Tibial nerve (tissue), 4 donors: Measurements from ENCODE around the gene HLF. TPM values are rescaled to one million over a fixed set of nuclear protein-coding genes. Genes with fewer than 3 reads are reported as not detected.

Experiments
- DNase-seq, 2 donors: peaks; one replicate each; pipeline ENCODE4 v3.0.0-alpha.2; 2019; ENCODE audit warnings: low spot score in 2 of 2
- H3K27ac ChIP-seq, 4 donors: fragments of 200-600 bp; sonication (generic) in 3 of 4; one replicate each; pipeline ENCODE4 v1.5.1; 2017 to 2019; ENCODE audit warnings: mild to moderate bottlenecking in 1 of 4
- H3K27me3 ChIP-seq, 2 donors: fragments of 200-600 bp; sonication (generic) in 1 of 2; one replicate each; pipeline versions ENCODE4 v1.5.1 to v1.6.0; 2017 to 2019
- H3K36me3 ChIP-seq, 3 donors: fragments of 200-600 bp; sonication (generic); one replicate each; pipeline ENCODE4 v1.5.1; 2018 to 2019
- H3K4me1 ChIP-seq, 4 donors: fragments of 200-600 bp; sonication (generic) in 3 of 4; one replicate each; pipeline ENCODE4 v1.5.1; 2017 to 2019
- H3K4me3 ChIP-seq, 4 donors: fragments of 200-600 bp; sonication (generic) in 3 of 4; one replicate each; pipeline ENCODE4 v1.5.1; 2017 to 2019; ENCODE audit warnings: mild to moderate bottlenecking in 1 of 4, moderate library complexity in 1 of 4
- H3K9me3 ChIP-seq, 4 donors: fragments of 200-600 bp; sonication (generic) in 3 of 4; one replicate each; pipeline ENCODE4 v1.5.1; 2017 to 2019
- EP300 ChIP-seq, 2 donors: sonication (generic); formaldehyde crosslinking; IDR thresholded peaks; one replicate each; pipeline ENCODE4 v1.6.1; 2017; ENCODE audit warnings: antibody characterized with exemption in 2 of 2, mild to moderate bottlenecking in 1 of 2
- POLR2A ChIP-seq, 2 donors: fragments of 450-650 bp; IDR thresholded peaks; one replicate each; pipeline ENCODE4 v1.6.1; 2017; ENCODE audit warnings: antibody characterized with exemption in 2 of 2, mild to moderate bottlenecking in 2 of 2, moderate library complexity in 2 of 2
- WGBS, 2 donors: methylation state at CpG; one replicate each; pipeline ENCODE4 v1.1.5; 2018; 5-methylcytosine and 5-hydroxymethylcytosine counted together
- total RNA-seq, 4 donors: library from RNA; depleted of rRNA; stranded (reverse); fragments of >200 nt; gene quantifications; one replicate each; pipeline ENCODE4 v1.1.0, GENCODE V29; 2016
- TF ChIP-seq, protein P1 (sequence below), 5 experiments: fragments of 200-600 bp in 3 of 5; fragments of 450-650 bp in 2 of 5; sonication (generic) in 3 of 5; IDR thresholded peaks; one replicate each; pipeline ENCODE4 v1.5.1; 2016 to 2019; ENCODE audit warnings: antibody characterized with exemption in 5 of 5, mild to moderate bottlenecking in 3 of 5, moderate library complexity in 2 of 5

Gene HLF
- total RNA-seq, 4 donors from 2014 or later, result 19.5 to 42.5 (median 36.0) TPM

DNA sequence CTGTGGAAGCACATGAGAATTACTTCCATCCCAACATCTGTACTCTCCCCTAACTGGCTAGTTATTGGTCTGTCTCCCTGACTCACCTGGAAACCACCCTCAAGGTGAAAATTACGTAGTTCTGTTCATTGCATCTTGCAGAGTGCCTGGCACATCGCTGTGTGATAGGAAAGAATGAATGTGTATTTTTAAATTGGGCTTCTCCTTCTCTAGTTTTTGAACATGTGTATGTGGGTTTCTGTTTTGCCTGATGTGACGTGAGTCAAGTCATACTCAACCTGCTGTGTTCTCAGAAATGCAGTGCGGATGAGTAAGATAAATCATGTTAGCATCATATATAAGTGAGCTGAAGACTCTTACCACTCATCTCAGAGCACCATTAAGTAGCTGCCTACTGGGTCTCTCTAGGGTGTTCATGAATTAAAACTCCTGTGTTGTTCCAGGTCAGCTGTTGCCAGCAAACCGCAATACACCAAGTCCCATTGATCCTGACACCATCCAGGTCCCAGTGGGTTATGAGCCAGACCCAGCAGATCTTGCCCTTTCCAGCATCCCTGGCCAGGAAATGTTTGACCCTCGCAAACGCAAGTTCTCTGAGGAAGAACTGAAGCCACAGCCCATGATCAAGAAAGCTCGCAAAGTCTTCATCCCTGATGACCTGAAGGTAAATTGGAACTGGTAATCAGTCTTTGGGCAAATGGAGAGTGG is 50.2 kb downstream of the HLF start:
- Histone ChIP-seq H3K27ac (no peak overlapping the region), H3K4me1 (peaks cover 0 to 17% (median 0%) of the 10 kb centered on the region in 4 donors), H3K9me3 (no peaks in the 10 kb centered on the region), H3K36me3 (peaks cover 0 to 40% (median 0%) of the 10 kb centered on the region in 3 donors), H3K27me3 (no peaks in the 10 kb centered on the region), H3K4me3 (no peak overlapping the region)
- WGBS, 2 donors, result 95 to 96% methylated on average over 8 of the region's 8 CpGs
- TF ChIP-seq, protein P1, sequence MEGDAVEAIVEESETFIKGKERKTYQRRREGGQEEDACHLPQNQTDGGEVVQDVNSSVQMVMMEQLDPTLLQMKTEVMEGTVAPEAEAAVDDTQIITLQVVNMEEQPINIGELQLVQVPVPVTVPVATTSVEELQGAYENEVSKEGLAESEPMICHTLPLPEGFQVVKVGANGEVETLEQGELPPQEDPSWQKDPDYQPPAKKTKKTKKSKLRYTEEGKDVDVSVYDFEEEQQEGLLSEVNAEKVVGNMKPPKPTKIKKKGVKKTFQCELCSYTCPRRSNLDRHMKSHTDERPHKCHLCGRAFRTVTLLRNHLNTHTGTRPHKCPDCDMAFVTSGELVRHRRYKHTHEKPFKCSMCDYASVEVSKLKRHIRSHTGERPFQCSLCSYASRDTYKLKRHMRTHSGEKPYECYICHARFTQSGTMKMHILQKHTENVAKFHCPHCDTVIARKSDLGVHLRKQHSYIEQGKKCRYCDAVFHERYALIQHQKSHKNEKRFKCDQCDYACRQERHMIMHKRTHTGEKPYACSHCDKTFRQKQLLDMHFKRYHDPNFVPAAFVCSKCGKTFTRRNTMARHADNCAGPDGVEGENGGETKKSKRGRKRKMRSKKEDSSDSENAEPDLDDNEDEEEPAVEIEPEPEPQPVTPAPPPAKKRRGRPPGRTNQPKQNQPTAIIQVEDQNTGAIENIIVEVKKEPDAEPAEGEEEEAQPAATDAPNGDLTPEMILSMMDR (IDR thresholded peaks at IDR 0.05), result no peak
- no peak for TF ChIP-seq EP300 (IDR thresholded peaks at IDR 0.05)
- no peak for TF ChIP-seq POLR2A (IDR thresholded peaks at IDR 0.05)
- DNase-seq, result no peak

GRCh38 chr17:55316499-55316898 is 51.7 kb downstream of the HLF start:
- Histone ChIP-seq H3K27ac (no peak overlapping the region), H3K36me3 (peaks cover 0 to 51% (median 0%) of the 10 kb centered on the region in 3 donors), H3K27me3 (no peaks in the 10 kb centered on the region), H3K4me3 (no peak overlapping the region), H3K4me1 (peaks cover 0 to 17% (median 0%) of the 10 kb centered on the region in 4 donors), H3K9me3 (no peaks in the 10 kb centered on the region)
- no peak for DNase-seq
- 90 to 91% methylated on average over 2 of the region's 2 CpGs for WGBS, 2 donors
- TF ChIP-seq EP300 (IDR thresholded peaks at IDR 0.05) (no peak), POLR2A (IDR thresholded peaks at IDR 0.05) (no peak)
- TF ChIP-seq, protein P1 (IDR thresholded peaks at IDR 0.05), result no peak

GRCh38 chr17:55317284-55317683 is 52.5 kb downstream of the HLF start:
- Histone ChIP-seq H3K9me3 (no peaks in the 10 kb centered on the region), H3K27ac (no peak overlapping the region), H3K4me3 (no peak overlapping the region), H3K27me3 (no peaks in the 10 kb centered on the region), H3K36me3 (peaks cover 0 to 51% (median 0%) of the 10 kb centered on the region in 3 donors), H3K4me1 (peaks cover 0 to 17% (median 0%) of the 10 kb centered on the region in 4 donors)
- no peak for DNase-seq
- WGBS, 2 donors, result 91% methylated on average over 3 of the region's 3 CpGs
- TF ChIP-seq EP300 (IDR thresholded peaks at IDR 0.05), result no peak
- TF ChIP-seq, protein P1 (IDR thresholded peaks at IDR 0.05), result no peak
- no peak for TF ChIP-seq POLR2A (IDR thresholded peaks at IDR 0.05)

- WGBS, 2 donors, result 95 to 98% methylated on average over 8 of the region's 8 CpGs
- DNase-seq, result no peak
- Histone ChIP-seq H3K9me3 (no peaks in the 10 kb centered on the region), H3K27me3 (no peaks in the 10 kb centered on the region), H3K4me3 (no peak overlapping the region), H3K36me3 (peaks cover 0 to 51% (median 0%) of the 10 kb centered on the region in 3 donors), H3K27ac (no peak overlapping the region), H3K4me1 (peaks cover 0 to 17% (median 0%) of the 10 kb centered on the region in 4 donors)
- TF ChIP-seq, protein P1 (IDR thresholded peaks at IDR 0.05), result no peak
- TF ChIP-seq POLR2A (IDR thresholded peaks at IDR 0.05), result no peak
Observed at GRCh38 chr17:55318081-55318480, 53.3 kb downstream of the HLF start.

DNA sequence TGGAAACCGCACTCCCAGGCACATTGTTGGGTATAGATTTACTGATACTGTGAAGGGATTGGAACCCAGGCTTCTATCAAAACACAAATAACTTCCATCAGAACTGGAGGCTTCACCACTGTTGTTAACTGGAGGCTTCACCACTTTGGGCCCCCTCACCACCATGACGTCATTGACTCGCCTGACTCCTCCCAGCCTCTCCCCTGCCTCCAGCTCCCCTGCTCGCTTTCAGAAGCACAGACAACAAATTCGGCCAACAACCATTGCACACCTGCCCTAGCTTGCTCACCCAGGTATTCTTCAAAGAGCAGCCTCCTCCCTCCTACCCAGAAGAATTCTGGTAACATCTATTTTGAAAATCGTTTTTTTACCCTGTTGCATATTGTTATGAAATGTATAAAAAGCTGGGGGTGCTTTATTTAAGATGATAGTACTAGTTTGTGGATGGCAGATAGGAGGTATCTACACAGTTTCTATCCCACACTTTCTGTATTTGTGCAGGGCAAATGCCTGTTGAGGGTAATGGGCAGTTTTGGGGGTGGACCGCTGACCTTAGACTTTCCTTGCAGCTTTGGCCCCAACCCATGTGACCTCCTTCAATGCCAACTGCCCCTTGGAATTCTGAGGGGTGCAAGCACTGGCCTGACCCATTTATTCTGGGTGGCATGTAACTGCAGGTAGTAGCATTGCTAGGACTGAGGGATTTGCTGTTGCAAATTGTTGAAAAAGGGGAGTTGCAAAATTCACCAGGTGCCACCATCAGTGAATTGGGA is 54.1 kb downstream of the HLF start:
- H3K36me3 ChIP-seq, result peaks cover 0 to 55% (median 0%) of the 10 kb centered on the region in 3 donors
- H3K4me3 ChIP-seq, result no peak overlapping the region
- no peaks in the 10 kb centered on the region for H3K9me3 ChIP-seq
- TF ChIP-seq EP300 (IDR thresholded peaks at IDR 0.05), result no peak
- no peak for TF ChIP-seq POLR2A (IDR thresholded peaks at IDR 0.05)
- DNase-seq, result no peak
- peaks cover 0 to 11% (median 0%) of the 10 kb centered on the region in 4 donors for H3K4me1 ChIP-seq
- WGBS, 2 donors, result 86 to 88% methylated on average over 7 of the region's 7 CpGs
- H3K27ac ChIP-seq, result no peak overlapping the region
- H3K27me3 ChIP-seq, result no peaks in the 10 kb centered on the region
